ENCODE measurements around the gene POU2F1.

Gene POU2F1

DNA sequence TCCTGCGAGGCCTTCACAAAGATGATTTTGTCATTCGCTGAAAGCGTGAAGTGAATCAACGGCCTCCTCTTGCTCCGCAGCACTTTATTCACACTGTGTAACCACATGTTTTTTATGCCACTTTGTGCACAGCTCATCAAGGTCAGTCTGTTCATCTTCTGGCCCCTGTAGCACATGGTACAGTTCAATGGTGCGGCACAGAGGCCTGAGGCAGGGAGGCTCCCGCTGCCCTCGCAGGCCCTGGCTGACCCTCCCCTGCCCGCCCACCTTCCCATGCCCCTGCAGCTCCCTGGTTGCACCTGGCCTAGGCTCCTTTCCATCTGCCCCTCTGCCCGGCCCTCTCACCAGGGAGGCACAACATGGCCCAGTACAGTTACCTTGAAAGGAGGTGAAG is 210.2 kb downstream of the POU2F1 start:
- Mint-ChIP-seq H3K4me3 (peak overlapping the region; percentile 41), H3K9me3 (no peaks in the 10 kb centered on the region), H3K27ac (peak overlapping the region; percentile 94), H3K36me3 (peaks cover 90% of the 10 kb centered on the region), H3K4me1 (peaks cover 82% of the 10 kb centered on the region)
- ATAC-seq, result peak; percentile 84
- peak in 1 of 2 donors; percentile 48 for DNase-seq (ENCODE audit: low spot score in 2 of 2)

DNA sequence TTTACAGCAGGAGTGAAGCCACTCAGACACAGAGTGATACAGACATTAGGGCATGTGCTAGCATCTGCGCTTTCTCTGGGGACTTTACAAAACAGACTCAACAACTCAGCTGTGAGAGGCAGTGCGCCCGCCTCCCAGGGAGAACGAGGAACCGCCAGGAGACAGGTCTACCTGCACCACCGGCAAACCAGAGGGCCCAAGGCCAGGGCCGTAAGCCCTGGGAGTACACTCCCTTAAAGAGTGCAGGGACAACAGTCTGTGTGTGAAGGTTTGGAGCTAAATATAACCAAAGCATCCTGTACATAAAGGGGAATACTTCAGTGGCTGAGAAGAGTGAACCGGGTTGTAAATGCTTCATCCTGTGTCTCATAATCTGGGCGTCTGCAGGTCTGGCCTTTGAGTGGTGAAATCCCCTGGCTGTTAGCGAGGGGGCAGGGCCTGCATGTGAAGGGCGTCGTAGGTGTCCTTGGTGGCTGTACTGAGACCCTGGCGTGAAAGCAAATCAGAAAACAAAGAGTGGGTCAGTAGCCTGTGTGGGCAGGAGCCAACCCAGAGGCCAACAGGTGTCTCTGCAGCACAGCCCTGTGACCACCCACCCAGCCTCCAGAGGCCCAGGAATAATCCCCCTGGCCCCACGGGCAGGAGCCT is 210.7 kb downstream of the POU2F1 start:
- H3K4me3 Mint-ChIP-seq, result peak overlapping the region; percentile 41
- ATAC-seq (peak; percentile 55), DNase-seq (ENCODE audit: low spot score in 2 of 2) (peak in 1 of 2 donors; percentile 49)
- H3K36me3 Mint-ChIP-seq, result peaks cover 95% of the 10 kb centered on the region
- peak overlapping the region; percentile 94 for H3K27ac Mint-ChIP-seq
- no peaks in the 10 kb centered on the region for H3K9me3 Mint-ChIP-seq
- H3K4me1 Mint-ChIP-seq, result peaks cover 86% of the 10 kb centered on the region

- Mint-ChIP-seq H3K4me1 (peaks cover 84% of the 10 kb centered on the region), H3K4me3 (no peak overlapping the region), H3K36me3 (peaks cover 100% of the 10 kb centered on the region), H3K9me3 (no peaks in the 10 kb centered on the region), H3K27ac (peak overlapping the region; percentile 94)
- peak in 1 of 2 donors; percentile 45 for DNase-seq (ENCODE audit: low spot score in 2 of 2)
- ATAC-seq, result no peak
Measured at GRCh38 chr1:167431909-167432650, 211.4 kb downstream of the POU2F1 start.

- peak overlapping the region; percentile 94 for H3K27ac Mint-ChIP-seq
Measured at GRCh38 chr1:167432780-167433179, 212.1 kb downstream of the POU2F1 start.

DNA sequence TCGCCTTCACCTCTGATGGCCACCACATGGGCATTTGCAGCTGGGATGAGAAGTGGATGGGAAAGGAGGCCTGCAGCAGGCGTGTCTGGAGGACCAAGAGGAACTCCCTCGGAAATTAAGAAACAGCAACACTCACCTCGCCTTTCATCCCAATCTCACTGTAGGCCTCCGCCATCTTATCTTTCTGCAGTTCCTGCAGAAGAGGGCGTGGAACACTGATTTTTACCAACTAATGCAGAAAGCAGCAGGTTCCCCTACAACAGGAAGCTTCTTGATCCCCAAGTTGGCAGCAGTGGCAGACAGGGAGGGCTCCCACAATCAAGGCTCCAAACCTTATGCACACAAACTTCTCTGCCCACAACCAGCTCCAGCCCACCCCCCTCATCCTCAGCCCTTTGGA is 213.2 kb downstream of the POU2F1 start:
- DNase-seq (ENCODE audit: low spot score in 2 of 2), result peak in 1 of 2 donors; percentile 46
- H3K36me3 Mint-ChIP-seq, result peaks cover 100% of the 10 kb centered on the region
- H3K4me3 Mint-ChIP-seq, result no peak overlapping the region
- peaks cover 84% of the 10 kb centered on the region for H3K4me1 Mint-ChIP-seq
- peak overlapping the region; percentile 94 for H3K27ac Mint-ChIP-seq
- H3K9me3 Mint-ChIP-seq, result no peaks in the 10 kb centered on the region
- no peak for ATAC-seq

More at GRCh38 chr1:167432780-167433179, 212.1 kb downstream of the POU2F1 start:
- Mint-ChIP-seq H3K9me3 (no peaks in the 10 kb centered on the region), H3K4me3 (no peak overlapping the region), H3K36me3 (peaks cover 100% of the 10 kb centered on the region), H3K4me1 (peaks cover 83% of the 10 kb centered on the region)
- no peak for ATAC-seq
- no peak for DNase-seq (ENCODE audit: low spot score in 2 of 2)

GRCh38 chr1:167434306-167434705 is 213.6 kb downstream of the POU2F1 start:
- Mint-ChIP-seq H3K36me3 (peaks cover 100% of the 10 kb centered on the region), H3K9me3 (no peaks in the 10 kb centered on the region), H3K4me3 (no peak overlapping the region), H3K27ac (peak overlapping the region; percentile 94), H3K4me1 (peaks cover 83% of the 10 kb centered on the region)
- no peak for ATAC-seq
- DNase-seq (ENCODE audit: low spot score in 2 of 2), result peak in 1 of 2 donors; percentile 45

GRCh38 chr1:167435484-167435883 is 214.8 kb downstream of the POU2F1 start:
- ATAC-seq (no peak), DNase-seq (ENCODE audit: low spot score in 2 of 2) (peak in 1 of 2 donors; percentile 45)
- Mint-ChIP-seq H3K4me3 (peak overlapping the region; percentile 14), H3K36me3 (peaks cover 100% of the 10 kb centered on the region), H3K9me3 (no peaks in the 10 kb centered on the region), H3K4me1 (peaks cover 82% of the 10 kb centered on the region), H3K27ac (peak overlapping the region; percentile 94)

DNA sequence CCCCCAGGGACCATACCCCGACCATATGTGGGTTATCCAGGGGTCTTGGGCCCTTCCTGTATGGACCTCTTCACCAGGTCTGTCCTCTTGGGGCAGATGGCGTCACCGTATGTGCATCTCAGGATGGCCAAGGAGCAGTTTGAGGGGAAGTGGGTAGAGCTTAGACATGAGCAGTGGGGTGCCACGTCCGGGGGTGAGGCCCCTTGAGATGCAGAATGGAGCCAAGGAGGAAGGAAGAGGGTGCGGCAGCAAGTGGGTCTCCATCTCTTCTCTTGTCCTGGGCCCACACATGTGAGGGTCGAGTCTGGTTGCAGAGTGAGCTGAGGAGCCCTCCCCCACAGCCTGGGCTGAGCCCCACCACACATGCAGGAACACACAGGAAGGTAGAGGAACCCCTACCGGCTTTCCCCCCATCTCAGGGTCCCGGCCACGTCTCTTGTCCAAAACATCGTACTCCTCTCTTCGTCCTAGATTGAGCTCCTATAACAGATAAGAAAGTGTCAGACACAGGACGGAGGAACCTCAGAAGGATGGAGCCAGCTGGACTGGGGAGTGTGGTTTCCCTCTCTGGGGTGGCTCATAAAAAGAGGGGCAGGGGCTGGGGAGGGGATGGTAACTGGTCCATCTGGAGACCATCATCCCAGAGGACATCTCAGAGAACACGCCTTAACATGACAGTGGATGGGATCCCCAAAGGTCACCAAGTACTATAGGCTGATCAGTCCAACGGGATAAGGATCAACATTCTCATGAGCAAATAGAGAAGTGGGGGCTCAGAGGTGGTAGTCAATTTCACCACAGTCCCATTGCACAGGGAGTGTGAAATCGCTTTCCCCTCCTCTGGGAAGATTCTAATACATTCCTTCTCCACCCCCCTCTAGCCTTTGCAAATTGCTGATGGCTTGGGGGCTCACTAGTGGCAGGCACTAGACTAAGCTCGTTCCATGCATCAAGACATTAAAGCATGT is 217.8 kb downstream of the POU2F1 start:
- ATAC-seq (no peak), DNase-seq (ENCODE audit: low spot score in 2 of 2) (peak in 1 of 2 donors; percentile 48)
- peaks cover 80% of the 10 kb centered on the region for H3K4me1 Mint-ChIP-seq
- H3K27ac Mint-ChIP-seq, result peak overlapping the region; percentile 94
- no peaks in the 10 kb centered on the region for H3K9me3 Mint-ChIP-seq
- H3K4me3 Mint-ChIP-seq, result peak overlapping the region; percentile 45
- H3K36me3 Mint-ChIP-seq, result peaks cover 98% of the 10 kb centered on the region

- H3K4me1 Mint-ChIP-seq, result peaks cover 79% of the 10 kb centered on the region
- DNase-seq (ENCODE audit: low spot score in 2 of 2), result no peak
Measured at GRCh38 chr1:167439301-167439988, 218.8 kb downstream of the POU2F1 start.

GRCh38 chr1:167440345-167440744 is 219.7 kb downstream of the POU2F1 start:
- H3K4me3 Mint-ChIP-seq, result peak overlapping the region; percentile 8
- DNase-seq (ENCODE audit: low spot score in 2 of 2) (no peak), ATAC-seq (no peak)
- peaks cover 98% of the 10 kb centered on the region for H3K36me3 Mint-ChIP-seq
- peak overlapping the region; percentile 94 for H3K27ac Mint-ChIP-seq
- peaks cover 77% of the 10 kb centered on the region for H3K4me1 Mint-ChIP-seq
- no peaks in the 10 kb centered on the region for H3K9me3 Mint-ChIP-seq

More at GRCh38 chr1:167439301-167439988, 218.8 kb downstream of the POU2F1 start:
- H3K27ac Mint-ChIP-seq, result peak overlapping the region; percentile 94
- ATAC-seq, result no peak
- no peaks in the 10 kb centered on the region for H3K9me3 Mint-ChIP-seq
- peaks cover 98% of the 10 kb centered on the region for H3K36me3 Mint-ChIP-seq
- H3K4me3 Mint-ChIP-seq, result peak overlapping the region; percentile 8

DNA sequence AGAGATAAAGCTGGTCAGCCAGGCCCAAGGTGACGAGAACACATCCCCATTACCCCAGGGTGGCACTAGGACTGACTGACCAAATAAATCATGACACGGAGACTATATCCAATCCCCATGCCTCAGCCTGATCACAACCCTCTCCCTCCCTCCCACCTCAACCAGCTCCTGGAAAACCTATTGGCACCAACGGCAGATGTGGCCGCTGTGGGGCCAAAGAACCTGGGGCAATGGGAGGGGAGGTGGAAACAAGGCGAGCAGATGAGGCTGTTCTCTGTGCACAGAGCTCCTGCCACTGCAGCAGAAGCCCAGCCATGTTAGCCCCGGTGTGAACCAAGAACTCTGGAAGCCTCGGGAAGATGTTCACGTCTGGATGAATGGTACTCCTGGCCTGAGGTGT is 220.1 kb downstream of the POU2F1 start:
- ATAC-seq, result no peak
- Mint-ChIP-seq H3K4me1 (peaks cover 77% of the 10 kb centered on the region), H3K36me3 (peaks cover 98% of the 10 kb centered on the region), H3K9me3 (no peaks in the 10 kb centered on the region), H3K4me3 (no peak overlapping the region), H3K27ac (peak overlapping the region; percentile 94)
- no peak for DNase-seq (ENCODE audit: low spot score in 2 of 2)

DNA sequence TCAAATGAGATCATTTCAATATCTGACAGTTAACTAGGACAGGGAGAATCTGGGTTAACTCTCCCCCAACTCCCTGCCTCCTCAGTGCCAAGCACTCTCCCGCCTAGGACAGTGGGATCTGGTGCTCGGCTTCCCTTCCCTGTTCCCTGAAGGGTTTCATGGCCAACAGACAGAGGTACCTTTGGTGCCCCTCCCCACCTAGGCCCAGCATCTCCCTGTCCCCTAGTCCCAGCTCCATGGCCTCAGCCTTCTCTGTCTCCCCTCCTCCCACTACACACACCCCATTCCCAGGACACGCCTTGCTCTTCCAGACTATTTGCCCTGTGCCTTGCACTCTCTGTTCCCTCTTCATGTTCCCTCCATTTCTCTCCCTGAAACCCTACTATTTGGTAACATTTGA is 220.5 kb downstream of the POU2F1 start:
- H3K4me3 Mint-ChIP-seq, result no peak overlapping the region

GRCh38 chr1:167442142-167442848 is 221.6 kb downstream of the POU2F1 start:
- peak; percentile 72 to 90 for DNase-seq (ENCODE audit: low spot score in 2 of 2)
- H3K36me3 Mint-ChIP-seq, result peaks cover 97% of the 10 kb centered on the region
- peak overlapping the region; percentile 89 for H3K27ac Mint-ChIP-seq
- ATAC-seq, result peak; percentile 92
- H3K4me3 Mint-ChIP-seq, result no peak overlapping the region
- peaks cover 78% of the 10 kb centered on the region for H3K4me1 Mint-ChIP-seq
- H3K9me3 Mint-ChIP-seq, result no peaks in the 10 kb centered on the region

More for the DNA sequence above, 220.5 kb downstream of the POU2F1 start:
- ATAC-seq (no peak), DNase-seq (ENCODE audit: low spot score in 2 of 2) (no peak)
- Mint-ChIP-seq H3K4me1 (peaks cover 77% of the 10 kb centered on the region), H3K9me3 (no peaks in the 10 kb centered on the region), H3K36me3 (peaks cover 98% of the 10 kb centered on the region), H3K27ac (peak overlapping the region; percentile 75)
